Neural cell (in vitro differentiated cells): ENCODE measurements around the gene SLC1A3.

Experiments
- EP300 ChIP-seq: fragments of 450-650 bp; conservative IDR thresholded peaks from 2 replicates; pipeline ENCODE4 v1.6.1; 2014; ENCODE audit warnings: antibody characterized with exemption, mild to moderate bottlenecking, moderate library complexity; ENCODE audit not compliant: poor library complexity, severe bottlenecking
- EZH2 ChIP-seq: fragments of 200-600, 300-800 bp; shearing (Covaris generic), sonication (generic); IDR thresholded peaks from 2 replicates; pipeline ENCODE4 v1.6.1; 2014; ENCODE audit warnings: antibody characterized with exemption, low read length, borderline replicate concordance, mild to moderate bottlenecking; ENCODE audit not compliant: insufficient read depth, poor library complexity, severe bottlenecking
- MXI1 ChIP-seq: fragments of 450-650 bp; conservative IDR thresholded peaks from 2 replicates; pipeline ENCODE4 v1.6.1; 2014; ENCODE audit warnings: antibody characterized with exemption, mild to moderate bottlenecking; ENCODE audit not compliant: poor library complexity, severe bottlenecking
- POLR2AphosphoS5 ChIP-seq: IDR thresholded peaks from 2 replicates; pipeline ENCODE4 v1.6.1; 2012
- RAD21 ChIP-seq: fragments of 450-650 bp; conservative IDR thresholded peaks from 2 replicates; pipeline ENCODE4 v1.6.1; 2014; ENCODE audit warnings: antibody characterized with exemption, mild to moderate bottlenecking, moderate library complexity
- SMC3 ChIP-seq: fragments of 450-650 bp; conservative IDR thresholded peaks from 2 replicates; pipeline ENCODE4 v1.6.1; 2014; ENCODE audit warnings: antibody characterized with exemption, mild to moderate bottlenecking, moderate library complexity; ENCODE audit not compliant: poor library complexity
- TAF1 ChIP-seq: IDR thresholded peaks from 2 replicates; pipeline ENCODE4 v1.6.1; 2012; ENCODE audit warnings: low read depth
- TF ChIP-seq, protein P1 (sequence below): fragments of 450-650 bp; IDR thresholded peaks from 2 replicates; pipeline ENCODE4 v1.5.1; 2014; ENCODE audit warnings: antibody characterized with exemption, mild to moderate bottlenecking, moderate library complexity; ENCODE audit not compliant: poor library complexity, severe bottlenecking
- TF ChIP-seq, protein P2 (sequence below): IDR thresholded peaks from 2 replicates; pipeline ENCODE4 v1.6.1; 2012; ENCODE audit warnings: borderline replicate concordance

DNA sequence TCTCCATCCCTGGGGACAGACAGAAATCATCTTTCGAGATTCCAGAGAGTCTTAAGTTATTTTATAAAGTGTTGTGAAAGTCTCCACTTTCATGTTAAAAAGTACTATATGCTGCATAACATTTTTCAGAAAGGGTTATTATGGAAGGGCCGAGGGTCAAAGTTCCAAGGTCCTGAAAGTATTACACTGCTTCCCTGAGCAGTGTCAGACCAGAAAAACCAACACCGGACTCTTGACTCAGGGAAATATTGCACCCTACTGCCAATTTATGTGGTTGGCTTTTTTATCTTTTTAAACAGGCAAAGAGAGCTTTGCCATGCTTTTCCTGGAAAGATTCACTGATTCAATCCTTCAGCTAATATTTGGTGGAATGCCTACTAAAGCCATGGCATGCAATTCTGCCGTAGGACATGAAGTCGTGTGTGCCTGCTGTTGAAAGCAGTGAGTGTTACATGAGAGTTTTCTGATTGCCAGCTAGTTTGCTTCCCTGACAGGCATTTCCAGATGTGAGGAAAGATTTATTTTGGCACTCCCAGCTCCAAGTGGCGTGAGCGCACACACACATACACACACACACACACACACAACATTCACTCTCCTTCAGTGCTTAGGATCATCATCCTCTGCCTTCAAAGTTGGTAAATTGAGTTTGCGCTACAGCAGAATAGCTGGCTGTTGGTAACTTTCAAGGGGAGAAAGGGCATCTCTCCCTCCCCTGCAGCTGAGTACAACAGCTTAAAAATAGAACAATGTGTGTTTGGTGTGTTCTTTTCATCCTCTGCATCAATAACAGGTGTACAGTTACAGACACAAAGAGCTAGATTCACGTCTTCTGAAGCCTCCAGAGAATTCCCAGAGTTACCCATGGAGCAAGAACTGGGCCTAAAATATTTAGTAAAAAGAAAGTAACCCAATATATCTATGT, 45.6 kb downstream of the SLC1A3 start:
- TF ChIP-seq, protein P1, sequence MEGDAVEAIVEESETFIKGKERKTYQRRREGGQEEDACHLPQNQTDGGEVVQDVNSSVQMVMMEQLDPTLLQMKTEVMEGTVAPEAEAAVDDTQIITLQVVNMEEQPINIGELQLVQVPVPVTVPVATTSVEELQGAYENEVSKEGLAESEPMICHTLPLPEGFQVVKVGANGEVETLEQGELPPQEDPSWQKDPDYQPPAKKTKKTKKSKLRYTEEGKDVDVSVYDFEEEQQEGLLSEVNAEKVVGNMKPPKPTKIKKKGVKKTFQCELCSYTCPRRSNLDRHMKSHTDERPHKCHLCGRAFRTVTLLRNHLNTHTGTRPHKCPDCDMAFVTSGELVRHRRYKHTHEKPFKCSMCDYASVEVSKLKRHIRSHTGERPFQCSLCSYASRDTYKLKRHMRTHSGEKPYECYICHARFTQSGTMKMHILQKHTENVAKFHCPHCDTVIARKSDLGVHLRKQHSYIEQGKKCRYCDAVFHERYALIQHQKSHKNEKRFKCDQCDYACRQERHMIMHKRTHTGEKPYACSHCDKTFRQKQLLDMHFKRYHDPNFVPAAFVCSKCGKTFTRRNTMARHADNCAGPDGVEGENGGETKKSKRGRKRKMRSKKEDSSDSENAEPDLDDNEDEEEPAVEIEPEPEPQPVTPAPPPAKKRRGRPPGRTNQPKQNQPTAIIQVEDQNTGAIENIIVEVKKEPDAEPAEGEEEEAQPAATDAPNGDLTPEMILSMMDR: no peak
- TF ChIP-seq EP300 (no peak), EZH2 (no peak), SMC3 (no peak), POLR2AphosphoS5 (no peak), RAD21 (no peak), TAF1 (no peak), MXI1 (no peak)
- TF ChIP-seq, protein P2, sequence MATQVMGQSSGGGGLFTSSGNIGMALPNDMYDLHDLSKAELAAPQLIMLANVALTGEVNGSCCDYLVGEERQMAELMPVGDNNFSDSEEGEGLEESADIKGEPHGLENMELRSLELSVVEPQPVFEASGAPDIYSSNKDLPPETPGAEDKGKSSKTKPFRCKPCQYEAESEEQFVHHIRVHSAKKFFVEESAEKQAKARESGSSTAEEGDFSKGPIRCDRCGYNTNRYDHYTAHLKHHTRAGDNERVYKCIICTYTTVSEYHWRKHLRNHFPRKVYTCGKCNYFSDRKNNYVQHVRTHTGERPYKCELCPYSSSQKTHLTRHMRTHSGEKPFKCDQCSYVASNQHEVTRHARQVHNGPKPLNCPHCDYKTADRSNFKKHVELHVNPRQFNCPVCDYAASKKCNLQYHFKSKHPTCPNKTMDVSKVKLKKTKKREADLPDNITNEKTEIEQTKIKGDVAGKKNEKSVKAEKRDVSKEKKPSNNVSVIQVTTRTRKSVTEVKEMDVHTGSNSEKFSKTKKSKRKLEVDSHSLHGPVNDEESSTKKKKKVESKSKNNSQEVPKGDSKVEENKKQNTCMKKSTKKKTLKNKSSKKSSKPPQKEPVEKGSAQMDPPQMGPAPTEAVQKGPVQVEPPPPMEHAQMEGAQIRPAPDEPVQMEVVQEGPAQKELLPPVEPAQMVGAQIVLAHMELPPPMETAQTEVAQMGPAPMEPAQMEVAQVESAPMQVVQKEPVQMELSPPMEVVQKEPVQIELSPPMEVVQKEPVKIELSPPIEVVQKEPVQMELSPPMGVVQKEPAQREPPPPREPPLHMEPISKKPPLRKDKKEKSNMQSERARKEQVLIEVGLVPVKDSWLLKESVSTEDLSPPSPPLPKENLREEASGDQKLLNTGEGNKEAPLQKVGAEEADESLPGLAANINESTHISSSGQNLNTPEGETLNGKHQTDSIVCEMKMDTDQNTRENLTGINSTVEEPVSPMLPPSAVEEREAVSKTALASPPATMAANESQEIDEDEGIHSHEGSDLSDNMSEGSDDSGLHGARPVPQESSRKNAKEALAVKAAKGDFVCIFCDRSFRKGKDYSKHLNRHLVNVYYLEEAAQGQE: no peak
